ENCODE data around the gene C19orf67.

DNA sequence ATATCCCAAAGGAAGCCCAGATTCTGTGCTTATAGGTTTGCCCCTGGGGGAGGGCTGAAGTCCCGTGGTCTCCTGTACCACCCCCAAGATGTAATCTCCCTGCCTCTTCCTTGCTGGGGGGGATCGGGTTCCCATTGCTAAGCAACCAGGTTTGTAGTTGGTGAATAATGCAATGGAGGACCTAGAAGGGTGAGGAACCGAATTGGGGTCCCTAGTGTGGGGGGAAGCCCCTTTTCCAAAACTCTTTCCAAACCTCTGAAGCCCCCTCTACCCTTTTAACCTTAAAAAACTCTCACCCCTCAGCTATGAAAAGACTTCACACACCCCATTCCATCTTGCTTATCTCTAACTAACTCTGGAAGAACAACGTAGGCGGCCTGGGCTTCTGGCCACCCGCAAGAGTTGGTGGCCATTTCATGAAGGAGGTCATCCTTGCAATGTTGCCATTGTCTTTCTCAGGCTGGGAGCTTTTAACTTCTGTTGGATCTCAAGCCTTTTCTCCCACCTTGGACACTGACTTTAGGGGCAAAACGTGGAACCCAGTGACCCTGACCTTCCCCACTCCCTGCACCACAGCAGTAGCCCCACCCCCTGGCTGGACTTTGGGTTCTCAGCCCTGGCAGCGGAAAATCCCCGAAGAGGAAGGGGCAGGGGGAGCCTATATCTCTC, 24.4 kb downstream of the C19orf67 start:
- TF ChIP-seq, protein P1, sequence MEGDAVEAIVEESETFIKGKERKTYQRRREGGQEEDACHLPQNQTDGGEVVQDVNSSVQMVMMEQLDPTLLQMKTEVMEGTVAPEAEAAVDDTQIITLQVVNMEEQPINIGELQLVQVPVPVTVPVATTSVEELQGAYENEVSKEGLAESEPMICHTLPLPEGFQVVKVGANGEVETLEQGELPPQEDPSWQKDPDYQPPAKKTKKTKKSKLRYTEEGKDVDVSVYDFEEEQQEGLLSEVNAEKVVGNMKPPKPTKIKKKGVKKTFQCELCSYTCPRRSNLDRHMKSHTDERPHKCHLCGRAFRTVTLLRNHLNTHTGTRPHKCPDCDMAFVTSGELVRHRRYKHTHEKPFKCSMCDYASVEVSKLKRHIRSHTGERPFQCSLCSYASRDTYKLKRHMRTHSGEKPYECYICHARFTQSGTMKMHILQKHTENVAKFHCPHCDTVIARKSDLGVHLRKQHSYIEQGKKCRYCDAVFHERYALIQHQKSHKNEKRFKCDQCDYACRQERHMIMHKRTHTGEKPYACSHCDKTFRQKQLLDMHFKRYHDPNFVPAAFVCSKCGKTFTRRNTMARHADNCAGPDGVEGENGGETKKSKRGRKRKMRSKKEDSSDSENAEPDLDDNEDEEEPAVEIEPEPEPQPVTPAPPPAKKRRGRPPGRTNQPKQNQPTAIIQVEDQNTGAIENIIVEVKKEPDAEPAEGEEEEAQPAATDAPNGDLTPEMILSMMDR (IDR thresholded peaks at IDR 0.05), result no peak
- no peak for TF ChIP-seq POLR2A (IDR thresholded peaks at IDR 0.05)
- no peak for TF ChIP-seq EP300 (IDR thresholded peaks at IDR 0.05)

Measured in tibial nerve (tissue), 4 donors.